Ovary (tissue), 9 donors: Measurements from ENCODE around the gene ANKRD39. TPM values are rescaled to one million over a fixed set of nuclear protein-coding genes. Genes with fewer than 3 reads are reported as not detected.
"Not testable (repeated sequence)": the region's sequence is repeated elsewhere in the genome, so short reads cannot be mapped to it uniquely, and the experiment has no call there.

Experiments used
- DNase-seq, 5 donors: peaks; one replicate each; pipeline ENCODE4 v3.0.0-alpha.2; 2019 to 2020
- H3K27ac ChIP-seq, 2 donors: fragments of 200-600 bp; one replicate each; pipeline versions ENCODE4 v1.5.1 to v1.8.0; 2019 to 2022
- H3K27me3 ChIP-seq: fragments of 200-600 bp; one replicate; pipeline ENCODE4 v1.8.0; 2022
- H3K36me3 ChIP-seq: fragments of 200-600 bp; sonication (generic); one replicate; pipeline ENCODE4 v1.5.1; 2019
- H3K4me1 ChIP-seq: one replicate; pipeline ENCODE4 v1.8.1; 2013; ENCODE audit warnings: mild to moderate bottlenecking, moderate library complexity; ENCODE audit not compliant: insufficient read depth
- H3K4me3 ChIP-seq: fragments of 200-600 bp; sonication (generic); one replicate; pipeline ENCODE4 v1.5.1; 2017
- H3K9me3 ChIP-seq, 2 donors: fragments of 200-600 bp in 1 of 2; sonication (generic) in 1 of 2; one replicate each; pipeline versions ENCODE4 v1.5.1 to v1.8.1; 2013 to 2019; ENCODE audit warnings: mild to moderate bottlenecking in 1 of 2, moderate library complexity in 1 of 2
- EP300 ChIP-seq: sonication (generic); formaldehyde crosslinking; IDR thresholded peaks from one replicate; pipeline ENCODE4 v1.6.1; 2017; ENCODE audit warnings: antibody characterized with exemption
- POLR2A ChIP-seq: fragments of 450-650 bp; IDR thresholded peaks from one replicate; pipeline ENCODE4 v1.6.1; 2017; ENCODE audit warnings: antibody characterized with exemption, mild to moderate bottlenecking, moderate library complexity
- WGBS, 3 donors: extraction: QIAGEN DNeasy Blood & Tissue Kit in 1 of 3; methylation state at CpG; one replicate each; pipeline versions ENCODE4 v1.1.5 to v1.1.7; 2013 to 2017; 5-methylcytosine and 5-hydroxymethylcytosine counted together
- intact Hi-C, 4 donors: fragments of 100-400 bp; cut with DNase I; formaldehyde crosslinking; loops; one replicate each; pipeline versions ENCODE4 v1.11.0 to v1.15.1; 2022 to 2023
- polyA plus RNA-seq, 2 donors: library from polyadenylated mRNA; stranded (reverse); fragments of 200-250 nt in 1 of 2; fragments of 350-450 nt in 1 of 2; fragmentation: Illumina TruSeq in 1 of 2; extraction: RNeasy Lipid Tissue Mini Kit (QIAGEN cat#74804) in 1 of 2; gene quantifications; one replicate each; pipeline ENCODE4 v1.2.3, GENCODE V29; 2013 to 2014
- total RNA-seq, 7 donors: library from RNA; depleted of rRNA in 2 of 7; stranded (reverse); fragments of >200 nt in 2 of 7; fragmentation: NEBNext Ultra II Directional in 3 of 7; extraction: Animal tissue kit (Norgen Biotek cat#: 25700) in 3 of 7; gene quantifications; one replicate each; pipeline versions ENCODE4 v1.1.0 to v1.2.4, GENCODE V29; 2016 to 2023
- TF ChIP-seq, protein P1 (sequence below), 3 donors: fragments of 450-650 bp in 2 of 3; fragments of 200-600 bp in 1 of 3; IDR thresholded peaks; one replicate each; pipeline versions ENCODE4 v1.5.1 to v1.8.0; 2016 to 2022; ENCODE audit warnings: antibody characterized with exemption in 3 of 3, mild to moderate bottlenecking in 1 of 3
- donor health status: DM: no; HTN: no; CAD: no; lungs with moderate emphysema.
- donor health status: DM: no; HTN: no; CAD: no.
- donor health status: Bipolar disorder and iron deficiency.
- donor health status: DM: yes; HTN: yes; CAD: no.
- donor health status: DM: no; HTN: no; CAD: no.
- donor health status: DM: yes; HTN: yes; CAD: no.

Gene ANKRD39
- total and polyA plus RNA-seq, 9 donors: 2.6 to 14.7 (median 12.7) TPM

GRCh38 chr2:96866149-96866548 lies 8.3 kb upstream of the ANKRD39 start:
- Histone ChIP-seq H3K27ac (peak overlapping the region in 1 of 2 donors; percentile 6), H3K4me3 (no peak overlapping the region), H3K4me1 (peaks cover 10% of the 10 kb centered on the region)

GRCh38 chr2:96865654-96866053 lies 7.8 kb upstream of the ANKRD39 start:
- Histone ChIP-seq H3K36me3 (no peaks in the 10 kb centered on the region), H3K4me3 (no peak overlapping the region), H3K27ac (no peak overlapping the region), H3K27me3 (no peaks in the 10 kb centered on the region), H3K4me1 (peaks cover 10% of the 10 kb centered on the region), H3K9me3 (no peaks in the 10 kb centered on the region)
- no peak for DNase-seq
- TF ChIP-seq POLR2A: no peak
- TF ChIP-seq, protein P1, sequence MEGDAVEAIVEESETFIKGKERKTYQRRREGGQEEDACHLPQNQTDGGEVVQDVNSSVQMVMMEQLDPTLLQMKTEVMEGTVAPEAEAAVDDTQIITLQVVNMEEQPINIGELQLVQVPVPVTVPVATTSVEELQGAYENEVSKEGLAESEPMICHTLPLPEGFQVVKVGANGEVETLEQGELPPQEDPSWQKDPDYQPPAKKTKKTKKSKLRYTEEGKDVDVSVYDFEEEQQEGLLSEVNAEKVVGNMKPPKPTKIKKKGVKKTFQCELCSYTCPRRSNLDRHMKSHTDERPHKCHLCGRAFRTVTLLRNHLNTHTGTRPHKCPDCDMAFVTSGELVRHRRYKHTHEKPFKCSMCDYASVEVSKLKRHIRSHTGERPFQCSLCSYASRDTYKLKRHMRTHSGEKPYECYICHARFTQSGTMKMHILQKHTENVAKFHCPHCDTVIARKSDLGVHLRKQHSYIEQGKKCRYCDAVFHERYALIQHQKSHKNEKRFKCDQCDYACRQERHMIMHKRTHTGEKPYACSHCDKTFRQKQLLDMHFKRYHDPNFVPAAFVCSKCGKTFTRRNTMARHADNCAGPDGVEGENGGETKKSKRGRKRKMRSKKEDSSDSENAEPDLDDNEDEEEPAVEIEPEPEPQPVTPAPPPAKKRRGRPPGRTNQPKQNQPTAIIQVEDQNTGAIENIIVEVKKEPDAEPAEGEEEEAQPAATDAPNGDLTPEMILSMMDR (IDR thresholded peaks at IDR 0.05): no peak
- TF ChIP-seq EP300: no peak
- 72 to 78% (median 77%) methylated on average over 16 of the region's 16 CpGs for WGBS, 3 donors
- intact Hi-C loops: loop anchor here in 1 of 4 donors (5.0 kb wide), 1 partner anchor 87 kb away; no protein-coding TSS in a partner anchor

More at GRCh38 chr2:96866149-96866548, 8.3 kb upstream of the ANKRD39 start:
- intact Hi-C loops: loop anchor here in 1 of 4 donors (5.0 kb wide), 1 partner anchor 86 kb away; no protein-coding TSS in a partner anchor
- TF ChIP-seq EP300 (no peak), POLR2A (no peak)
- TF ChIP-seq, protein P1 (IDR thresholded peaks at IDR 0.05): no peak
- no peaks in the 10 kb centered on the region for H3K27me3 ChIP-seq
- no peak for DNase-seq
- no peaks in the 10 kb centered on the region for H3K9me3 ChIP-seq
- 78 to 85% (median 80%) methylated on average over 14 of the region's 14 CpGs for WGBS, 3 donors
- no peaks in the 10 kb centered on the region for H3K36me3 ChIP-seq

DNA sequence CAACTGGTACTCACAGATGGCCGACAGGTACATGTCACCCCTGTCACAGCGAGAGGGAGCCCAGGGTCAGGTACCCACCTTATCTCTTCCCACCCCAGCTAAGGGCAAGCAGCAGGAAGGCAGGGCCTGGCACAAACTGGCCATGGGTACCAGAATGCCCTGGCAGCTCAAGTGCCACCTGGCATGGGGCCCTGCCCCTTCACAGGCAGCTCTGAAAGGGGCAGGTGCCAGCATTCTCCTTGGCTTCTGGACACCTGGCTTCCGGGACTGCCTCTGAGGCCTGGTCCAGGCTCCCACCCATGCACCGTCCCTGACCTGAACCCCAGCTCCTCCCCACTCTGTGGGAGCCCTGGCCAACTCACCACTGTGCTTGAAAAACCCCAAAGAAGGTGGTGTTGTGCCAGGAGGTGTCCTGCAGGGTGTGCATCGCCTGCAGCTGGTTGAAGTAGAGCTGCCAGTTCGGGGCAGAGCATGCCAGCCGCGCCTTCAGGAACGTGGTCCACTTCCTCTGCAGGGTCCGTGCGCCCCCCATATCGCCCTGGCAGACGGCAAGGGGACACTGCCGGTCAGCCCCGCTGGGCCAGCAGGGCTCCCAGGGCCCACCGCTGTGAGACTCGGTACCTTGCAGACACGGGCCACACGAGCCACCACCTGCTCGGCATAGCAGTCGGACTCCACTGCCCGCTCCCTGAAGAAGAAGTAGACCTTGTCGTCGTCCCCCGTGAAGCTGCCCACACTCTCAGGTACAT lies 6.7 kb upstream of the ANKRD39 start:
- Histone ChIP-seq H3K27ac (no peak overlapping the region), H3K4me1 (peaks cover 8% of the 10 kb centered on the region)
- WGBS, 3 donors: 79 to 81% (median 81%) methylated on average over 24 to 25 of the region's 25 CpGs

GRCh38 chr2:96863575-96864342 lies 5.9 kb upstream of the ANKRD39 start:
- Histone ChIP-seq H3K4me1 (peaks cover 9% of the 10 kb centered on the region), H3K27me3 (no peaks in the 10 kb centered on the region), H3K4me3 (no peak overlapping the region), H3K27ac (no peak overlapping the region), H3K36me3 (no peaks in the 10 kb centered on the region), H3K9me3 (no peaks in the 10 kb centered on the region)
- DNase-seq: peak in 1 of 5 donors; percentile 23
- WGBS, 3 donors: 80 to 83% (median 83%) methylated on average over 19 of the region's 19 CpGs
- TF ChIP-seq, protein P1 (IDR thresholded peaks at IDR 0.05): no peak
- TF ChIP-seq EP300 (no peak), POLR2A (no peak)
- intact Hi-C loops: no loop called here

More for the DNA sequence above, 6.7 kb upstream of the ANKRD39 start:
- Histone ChIP-seq H3K4me3 (no peak overlapping the region), H3K36me3 (no peaks in the 10 kb centered on the region), H3K9me3 (no peaks in the 10 kb centered on the region), H3K27me3 (no peaks in the 10 kb centered on the region)
- TF ChIP-seq EP300: no peak
- TF ChIP-seq, protein P1 (IDR thresholded peaks at IDR 0.05): no peak
- no peak for TF ChIP-seq POLR2A
- no peak for DNase-seq
- intact Hi-C loops: loop anchor here in 1 of 4 donors (5.0 kb wide), 1 partner anchor 88 kb away; no protein-coding TSS in a partner anchor

GRCh38 chr2:96863056-96863455 lies 5.2 kb upstream of the ANKRD39 start:
- peaks cover 12% of the 10 kb centered on the region for H3K4me1 ChIP-seq
- H3K9me3 ChIP-seq, H3K27ac ChIP-seq, DNase-seq, H3K4me3 ChIP-seq, intact Hi-C loops, H3K27me3 ChIP-seq, H3K36me3 ChIP-seq: not testable (repeated sequence)
- WGBS, 3 donors: 81 to 88% (median 84%) methylated on average over 4 of the region's 4 CpGs
